NAMALWA (cell line): ENCODE results near the gene RTN1.

ENCODE experiments used
- DNase-seq: peaks from one replicate; pipeline ENCODE4 v3.0.0-alpha.2; 2015; ENCODE audit warnings: low spot score

RTN1 gene

GRCh38 chr14:59870277-59871165 lies at the start of gene RTN1:
Gene RTN1 (minus strand): TSS chr14:59870776. CDS start chr14:59870630, 146 bp downstream.
- DNase-seq, result no peak

- no peak for DNase-seq
Measured at GRCh38 chr14:59920378-59920683, 49.8 kb upstream of the RTN1 start.

- DNase-seq, result no peak
Measured at GRCh38 chr14:59919570-59920377, 49.2 kb upstream of the RTN1 start, which contains the start of gene LRRC9. Gene LRRC9 (plus strand): TSS chr14:59920144.

- peak; percentile 5 for DNase-seq
Measured at GRCh38 chr14:59918824-59919569, 48.4 kb upstream of the RTN1 start.

- no peak for DNase-seq
Measured at GRCh38 chr14:59913187-59913586, 42.6 kb upstream of the RTN1 start.

- no peak for DNase-seq
Measured at GRCh38 chr14:59912443-59912842, 41.9 kb upstream of the RTN1 start.

GRCh38 chr14:59905188-59905587 lies 34.6 kb upstream of the RTN1 start:
- DNase-seq, result no peak

- DNase-seq, result peak; percentile 1
Measured at GRCh38 chr14:59904184-59904583, 33.6 kb upstream of the RTN1 start.

GRCh38 chr14:59900556-59900955 lies 30.0 kb upstream of the RTN1 start:
- no peak for DNase-seq

- DNase-seq, result peak; percentile 11
Measured at GRCh38 chr14:59897757-59898383, 27.3 kb upstream of the RTN1 start.

GRCh38 chr14:59895721-59896120 lies 25.1 kb upstream of the RTN1 start:
- DNase-seq, result no peak

GRCh38 chr14:59890676-59891075 lies 20.1 kb upstream of the RTN1 start:
- DNase-seq, result no peak

- DNase-seq, result peak; percentile 16
Measured at GRCh38 chr14:59882957-59883356, 12.4 kb upstream of the RTN1 start.

- no peak for DNase-seq
Measured at GRCh38 chr14:59871166-59871495, 555 bp upstream of the RTN1 start.

- no peak for DNase-seq
Measured at GRCh38 chr14:59869381-59870255, 958 bp downstream of the RTN1 start.

- no peak for DNase-seq
Measured at GRCh38 chr14:59868021-59868420, 2.6 kb downstream of the RTN1 start.

- no peak for DNase-seq
Measured at GRCh38 chr14:59863806-59864525, 6.6 kb downstream of the RTN1 start.

- DNase-seq, result no peak
Measured at GRCh38 chr14:59857328-59857727, 13.2 kb downstream of the RTN1 start.

- DNase-seq, result no peak
Measured at GRCh38 chr14:59852350-59852749, 18.2 kb downstream of the RTN1 start.

- no peak for DNase-seq
Measured at GRCh38 chr14:59850458-59850857, 20.1 kb downstream of the RTN1 start.
